Fibroblast of lung (primary cell): ENCODE results near the gene GFPT2. TPM values are rescaled to one million over a fixed set of nuclear protein-coding genes. Genes with fewer than 3 reads are reported as not detected.

Experiments
- DNase-seq, 2 donors: peaks; one replicate each; pipeline versions ENCODE4 v3.0.0 to v3.0.0-alpha.2; 2010; ENCODE audit warnings: low read depth in 2 of 2
- H2AFZ ChIP-seq: 2 replicates; pipeline ENCODE4 v1.5.1; 2012; ENCODE audit warnings: low read length, control low read depth, inconsistent platforms
- H3K27ac ChIP-seq: 2 replicates; pipeline ENCODE4 v1.5.1; 2011; ENCODE audit warnings: low read length, control low read depth; ENCODE audit not compliant: insufficient read depth
- H3K27me3 ChIP-seq: 2 replicates; pipeline ENCODE4 v1.5.1; 2011; ENCODE audit warnings: mild to moderate bottlenecking, low read length; ENCODE audit not compliant: control insufficient read depth, insufficient read depth
- H3K36me3 ChIP-seq: 2 replicates; pipeline ENCODE4 v1.5.1; 2011; ENCODE audit warnings: low read length; ENCODE audit not compliant: control insufficient read depth, insufficient read depth
- H3K4me1 ChIP-seq: 2 replicates; pipeline ENCODE4 v1.5.1; 2011; ENCODE audit warnings: low read length; ENCODE audit not compliant: control insufficient read depth, insufficient read depth; ENCODE audit errors: extremely low read depth
- H3K4me2 ChIP-seq: 2 replicates; pipeline ENCODE4 v1.5.1; 2011; ENCODE audit warnings: low read length, control low read depth; ENCODE audit not compliant: insufficient read depth; ENCODE audit errors: extremely low read depth
- H3K4me3 ChIP-seq, 4 experiments: fragments of 200-600 bp in 1 of 4; sonication (generic) in 1 of 4; replicated peaks in 1 of 4; 2 replicates each; pipeline ENCODE4 v1.5.1; 2011 to 2016; ENCODE audit warnings: low read length in 4 of 4, low read depth in 3 of 4, mild to moderate bottlenecking in 3 of 4, control low read depth in 2 of 4, inconsistent platforms in 1 of 4, mixed read lengths in 1 of 4; ENCODE audit not compliant: insufficient read depth in 1 of 4; ENCODE audit errors: control extremely low read depth in 1 of 4
- H3K79me2 ChIP-seq: 2 replicates; pipeline ENCODE4 v1.5.1; 2012; ENCODE audit warnings: mild to moderate bottlenecking, low read length, inconsistent platforms; ENCODE audit not compliant: control insufficient read depth, insufficient read depth
- H3K9ac ChIP-seq: 2 replicates; pipeline ENCODE4 v1.5.1; 2011; ENCODE audit warnings: mild to moderate bottlenecking, low read length, control low read depth; ENCODE audit not compliant: insufficient read depth
- H3K9me3 ChIP-seq: 2 replicates; pipeline ENCODE4 v1.5.1; 2012; ENCODE audit warnings: low read depth, low read length; ENCODE audit not compliant: control insufficient read depth, insufficient read depth
- H4K20me1 ChIP-seq: 2 replicates; pipeline ENCODE4 v1.5.1; 2011; ENCODE audit warnings: low read length; ENCODE audit not compliant: control insufficient read depth, insufficient read depth; ENCODE audit errors: extremely low read depth
- CTCF ChIP-seq, 2 donors: IDR thresholded peaks in 1 of 2; conservative IDR thresholded peaks in 1 of 2; 1 replicate in 1 of 2; 2 replicates in 1 of 2; pipeline ENCODE4 v1.5.1; 2011 to 2012; ENCODE audit warnings: low read length in 2 of 2, control low read depth in 1 of 2, inconsistent platforms in 1 of 2, low read depth in 1 of 2, mild to moderate bottlenecking in 1 of 2
- EZH2 ChIP-seq: IDR thresholded peaks from 2 replicates; pipeline ENCODE4 v1.5.1; 2012; ENCODE audit warnings: low read length, control low read depth, mild to moderate bottlenecking; ENCODE audit errors: missing control alignments
- polyA plus RNA-seq, 2 donors: library from polyadenylated mRNA; depleted of rRNA in 1 of 2; stranded (reverse) in 1 of 2; unstranded in 1 of 2; fragments of >200 nt; gene quantifications; 2 replicates each; pipeline ENCODE4 v1.2.1, GENCODE V29; 2011 to 2012; ENCODE audit warnings: missing spikeins in 1 of 2
- total RNA-seq: library from RNA; depleted of rRNA; stranded (reverse); fragments of >200 nt; gene quantifications from 2 replicates; pipeline ENCODE4 v1.2.1, GENCODE V29; 2014

Gene GFPT2
- total and polyA plus RNA-seq, 2 donors (not counting 1 experiment from before 2014, with no cell fraction given), result 6.1 to 19.3 TPM

- Histone ChIP-seq H3K9ac (no peak overlapping the region), H2AFZ (no peak overlapping the region), H3K36me3 (no peaks in the 10 kb centered on the region), H3K4me1 (no peaks in the 10 kb centered on the region), H3K9me3 (no peaks in the 10 kb centered on the region), H3K27ac (no peak overlapping the region), H3K79me2 (no peaks in the 10 kb centered on the region), H3K4me3 (no peak overlapping the region), H3K27me3 (no peaks in the 10 kb centered on the region), H3K4me2 (no peak overlapping the region), H4K20me1 (no peaks in the 10 kb centered on the region)
- DNase-seq, result no peak
- TF ChIP-seq CTCF (conservative IDR thresholded peaks at IDR 0.05 in 1 of 2, IDR thresholded peaks at IDR 0.05 in 1 of 2; ENCODE audit: low read depth in 1 of 2, low read length in 2 of 2) (no peak), EZH2 (no peak)
These were observed 42.6 kb upstream of the GFPT2 start for GRCh38 chr5:180395540-180396274.

DNA sequence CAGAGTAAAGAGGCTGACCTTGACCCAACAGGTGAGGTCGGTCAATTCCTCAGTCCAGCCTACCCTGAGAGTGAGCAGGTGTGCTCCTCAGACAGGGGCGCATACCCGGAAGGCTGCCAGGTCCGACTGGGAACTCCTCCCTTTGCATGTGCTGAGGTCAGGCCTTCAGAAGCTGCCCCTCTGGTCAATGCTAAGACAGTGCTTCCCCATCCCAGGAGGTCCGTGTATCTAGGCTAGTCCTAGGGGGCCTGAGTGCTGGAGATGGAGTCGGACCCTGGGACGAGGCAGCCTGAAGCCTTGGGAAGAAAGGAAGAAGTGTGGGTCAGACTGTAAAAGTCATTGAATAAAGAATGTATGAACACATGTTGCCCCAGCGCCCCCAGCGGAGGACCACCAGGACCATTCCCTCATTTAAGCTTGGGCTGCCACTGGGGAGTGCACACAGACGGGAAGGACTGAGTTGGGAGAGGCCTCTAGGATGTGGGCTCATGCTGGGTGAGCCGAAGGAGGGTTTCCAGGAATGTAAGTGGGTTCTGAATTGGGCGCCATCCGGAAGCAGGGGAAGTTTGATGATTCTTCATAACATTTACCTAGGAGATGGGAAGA is 41.0 kb upstream of the GFPT2 start:
- Histone ChIP-seq H3K9me3 (no peaks in the 10 kb centered on the region), H3K4me2 (no peak overlapping the region), H3K79me2 (no peaks in the 10 kb centered on the region), H3K9ac (no peak overlapping the region), H3K27ac (no peak overlapping the region), H2AFZ (no peak overlapping the region), H3K27me3 (no peaks in the 10 kb centered on the region), H3K4me3 (no peak overlapping the region), H3K4me1 (no peaks in the 10 kb centered on the region), H3K36me3 (no peaks in the 10 kb centered on the region), H4K20me1 (no peaks in the 10 kb centered on the region)
- no peak for DNase-seq
- TF ChIP-seq CTCF (conservative IDR thresholded peaks at IDR 0.05 in 1 of 2, IDR thresholded peaks at IDR 0.05 in 1 of 2; ENCODE audit: low read depth in 1 of 2, low read length in 2 of 2) (no peak), EZH2 (no peak)

GRCh38 chr5:180391276-180391675 is 38.1 kb upstream of the GFPT2 start:
- Histone ChIP-seq H3K4me3 (no peak overlapping the region), H3K27ac (no peak overlapping the region), H2AFZ (no peak overlapping the region), H3K4me1 (no peaks in the 10 kb centered on the region), H3K4me2 (no peak overlapping the region), H3K36me3 (no peaks in the 10 kb centered on the region), H3K27me3 (no peaks in the 10 kb centered on the region), H4K20me1 (no peaks in the 10 kb centered on the region), H3K79me2 (no peaks in the 10 kb centered on the region), H3K9me3 (no peaks in the 10 kb centered on the region), H3K9ac (no peak overlapping the region)
- TF ChIP-seq CTCF (conservative IDR thresholded peaks at IDR 0.05 in 1 of 2, IDR thresholded peaks at IDR 0.05 in 1 of 2; ENCODE audit: low read depth in 1 of 2, low read length in 2 of 2), result no peak
- no peak for TF ChIP-seq EZH2
- DNase-seq, result no peak
